ENCODE measurements around the gene SLC31A1.

- TF ChIP-seq, protein P1, sequence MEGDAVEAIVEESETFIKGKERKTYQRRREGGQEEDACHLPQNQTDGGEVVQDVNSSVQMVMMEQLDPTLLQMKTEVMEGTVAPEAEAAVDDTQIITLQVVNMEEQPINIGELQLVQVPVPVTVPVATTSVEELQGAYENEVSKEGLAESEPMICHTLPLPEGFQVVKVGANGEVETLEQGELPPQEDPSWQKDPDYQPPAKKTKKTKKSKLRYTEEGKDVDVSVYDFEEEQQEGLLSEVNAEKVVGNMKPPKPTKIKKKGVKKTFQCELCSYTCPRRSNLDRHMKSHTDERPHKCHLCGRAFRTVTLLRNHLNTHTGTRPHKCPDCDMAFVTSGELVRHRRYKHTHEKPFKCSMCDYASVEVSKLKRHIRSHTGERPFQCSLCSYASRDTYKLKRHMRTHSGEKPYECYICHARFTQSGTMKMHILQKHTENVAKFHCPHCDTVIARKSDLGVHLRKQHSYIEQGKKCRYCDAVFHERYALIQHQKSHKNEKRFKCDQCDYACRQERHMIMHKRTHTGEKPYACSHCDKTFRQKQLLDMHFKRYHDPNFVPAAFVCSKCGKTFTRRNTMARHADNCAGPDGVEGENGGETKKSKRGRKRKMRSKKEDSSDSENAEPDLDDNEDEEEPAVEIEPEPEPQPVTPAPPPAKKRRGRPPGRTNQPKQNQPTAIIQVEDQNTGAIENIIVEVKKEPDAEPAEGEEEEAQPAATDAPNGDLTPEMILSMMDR (conservative IDR thresholded peaks at IDR 0.05) = no peak
- TF ChIP-seq EZH2 (IDR thresholded peaks at IDR 0.05; ENCODE audit: low read depth) = no peak
Observed at GRCh38 chr9:113185271-113185670, 36.1 kb upstream of the SLC31A1 start.

Data from PC-9 (cell line).